Urinary bladder (tissue), 4 donors: ENCODE data around the gene GAREM1. TPM values are rescaled to one million over a fixed set of nuclear protein-coding genes. Genes with fewer than 3 reads are reported as not detected.

Source experiments
- DNase-seq: peaks from one replicate; pipeline ENCODE4 v3.0.0-alpha.2; 2015; ENCODE audit errors: extremely low spot score
- H3K27ac ChIP-seq: one replicate; pipeline ENCODE4 v1.5.1; 2013; ENCODE audit warnings: low read depth, mild to moderate bottlenecking, moderate library complexity
- H3K36me3 ChIP-seq: one replicate; pipeline ENCODE4 v1.6.1; 2013; ENCODE audit warnings: mild to moderate bottlenecking, moderate library complexity; ENCODE audit not compliant: insufficient read depth
- H3K4me1 ChIP-seq: one replicate; pipeline ENCODE4 v1.6.1; 2013; ENCODE audit warnings: mild to moderate bottlenecking, moderate library complexity; ENCODE audit not compliant: insufficient read depth
- H3K4me3 ChIP-seq: one replicate; pipeline ENCODE4 v1.5.1; 2013; ENCODE audit warnings: low read depth, low read length
- WGBS: extraction: QIAGEN DNeasy Blood & Tissue Kit; methylation state at CpG from one replicate; pipeline ENCODE4 v1.1.7; 2013; 5-methylcytosine and 5-hydroxymethylcytosine counted together
- polyA plus RNA-seq: library from polyadenylated mRNA; stranded (reverse); fragments of 200-250 nt; gene quantifications from one replicate; pipeline ENCODE4 v1.2.3, GENCODE V29; 2013
- total RNA-seq: library from RNA; depleted of rRNA; stranded (reverse); fragments of >200 nt; gene quantifications from one replicate; pipeline ENCODE4 v1.2.3, GENCODE V29; 2014
- donor health status: healthy with polysubstance abuse.
- donor health status: healthy.

The GAREM1 gene
- total and polyA plus RNA-seq, 2 donors = 3.8 to 15.9 TPM

GRCh38 chr18:32310774-32311173, 159.9 kb downstream of the GAREM1 start:
- no peak for DNase-seq
- H3K4me3 ChIP-seq = no peak overlapping the region
- no peaks in the 10 kb centered on the region for H3K4me1 ChIP-seq
- 54% methylated on average over 2 of the region's 2 CpGs for WGBS
- H3K27ac ChIP-seq = no peak overlapping the region
- H3K36me3 ChIP-seq = peaks cover 1% of the 10 kb centered on the region

GRCh38 chr18:32310101-32310500, 160.6 kb downstream of the GAREM1 start:
- peaks cover 1% of the 10 kb centered on the region for H3K36me3 ChIP-seq
- no peak for DNase-seq
- 14% methylated on average over 5 of the region's 5 CpGs for WGBS
- no peak overlapping the region for H3K27ac ChIP-seq
- no peak overlapping the region for H3K4me3 ChIP-seq
- no peaks in the 10 kb centered on the region for H3K4me1 ChIP-seq

- no peak for DNase-seq
- H3K4me1 ChIP-seq = no peaks in the 10 kb centered on the region
- peaks cover 1% of the 10 kb centered on the region for H3K36me3 ChIP-seq
- 38% methylated on average over 3 of the region's 3 CpGs for WGBS
- no peak overlapping the region for H3K27ac ChIP-seq
- no peak overlapping the region for H3K4me3 ChIP-seq
Observed at GRCh38 chr18:32308493-32309120, 162.1 kb downstream of the GAREM1 start.

- H3K4me3 ChIP-seq = no peak overlapping the region
- DNase-seq = no peak
- WGBS = 76% methylated on average over 4 of the region's 4 CpGs
Observed at GRCh38 chr18:32303400-32303799, 167.3 kb downstream of the GAREM1 start.

GRCh38 chr18:32302806-32303205, 167.9 kb downstream of the GAREM1 start:
- Histone ChIP-seq H3K4me1 (peaks cover 4% of the 10 kb centered on the region), H3K36me3 (no peaks in the 10 kb centered on the region), H3K27ac (no peak overlapping the region), H3K4me3 (no peak overlapping the region)
- WGBS = 80% methylated on average over 5 of the region's 5 CpGs
- DNase-seq = no peak

More at GRCh38 chr18:32303400-32303799, 167.3 kb downstream of the GAREM1 start:
- peaks cover 4% of the 10 kb centered on the region for H3K4me1 ChIP-seq
- H3K27ac ChIP-seq = no peak overlapping the region
- H3K36me3 ChIP-seq = no peaks in the 10 kb centered on the region

- no peaks in the 10 kb centered on the region for H3K36me3 ChIP-seq
- H3K4me1 ChIP-seq = peaks cover 4% of the 10 kb centered on the region
- 47% methylated on average over 2 of the region's 2 CpGs for WGBS
- H3K27ac ChIP-seq = no peak overlapping the region
- DNase-seq = no peak
- no peak overlapping the region for H3K4me3 ChIP-seq
Observed at GRCh38 chr18:32301976-32302743, 168.5 kb downstream of the GAREM1 start.

- no peak overlapping the region for H3K27ac ChIP-seq
- H3K36me3 ChIP-seq = no peaks in the 10 kb centered on the region
- no peak overlapping the region for H3K4me3 ChIP-seq
- H3K4me1 ChIP-seq = peaks cover 4% of the 10 kb centered on the region
- no peak for DNase-seq
- WGBS = 70% methylated on average over 4 of the region's 4 CpGs
Observed at GRCh38 chr18:32301361-32301760, 169.3 kb downstream of the GAREM1 start.

- 27% methylated on average over 5 of the region's 5 CpGs for WGBS
- H3K36me3 ChIP-seq = no peaks in the 10 kb centered on the region
- DNase-seq = no peak
- H3K4me3 ChIP-seq = no peak overlapping the region
- H3K27ac ChIP-seq = no peak overlapping the region
- H3K4me1 ChIP-seq = peaks cover 4% of the 10 kb centered on the region
Observed at GRCh38 chr18:32300914-32301313, 169.8 kb downstream of the GAREM1 start.

GRCh38 chr18:32299484-32299883, 171.2 kb downstream of the GAREM1 start:
- 54% methylated on average over 1 of the region's 1 CpG for WGBS
- no peak for DNase-seq
- Histone ChIP-seq H3K36me3 (no peaks in the 10 kb centered on the region), H3K27ac (no peak overlapping the region), H3K4me1 (peaks cover 4% of the 10 kb centered on the region), H3K4me3 (no peak overlapping the region)

GRCh38 chr18:32298171-32298667, 172.5 kb downstream of the GAREM1 start:
- 51% methylated on average over 6 of the region's 6 CpGs for WGBS
- H3K4me1 ChIP-seq = peaks cover 4% of the 10 kb centered on the region
- H3K27ac ChIP-seq = no peak overlapping the region
- DNase-seq = no peak
- no peaks in the 10 kb centered on the region for H3K36me3 ChIP-seq
- H3K4me3 ChIP-seq = no peak overlapping the region

- Histone ChIP-seq H3K4me1 (peaks cover 4% of the 10 kb centered on the region), H3K36me3 (no peaks in the 10 kb centered on the region), H3K27ac (no peak overlapping the region), H3K4me3 (no peak overlapping the region)
- WGBS = 46% methylated on average over 5 of the region's 5 CpGs
- peak; percentile 49 for DNase-seq
Observed at GRCh38 chr18:32297579-32298170, 173.0 kb downstream of the GAREM1 start.

- Histone ChIP-seq H3K27ac (no peak overlapping the region), H3K4me1 (peaks cover 4% of the 10 kb centered on the region), H3K36me3 (no peaks in the 10 kb centered on the region), H3K4me3 (no peak overlapping the region)
- DNase-seq = no peak
- WGBS = 92% methylated on average over 2 of the region's 2 CpGs
Observed at GRCh38 chr18:32296851-32297250, 173.8 kb downstream of the GAREM1 start.

- no peak for DNase-seq
- Histone ChIP-seq H3K36me3 (no peaks in the 10 kb centered on the region), H3K4me1 (no peaks in the 10 kb centered on the region), H3K27ac (no peak overlapping the region), H3K4me3 (no peak overlapping the region)
- 98% methylated on average over 3 of the region's 3 CpGs for WGBS
Observed at GRCh38 chr18:32295604-32296003, 175.1 kb downstream of the GAREM1 start.

GRCh38 chr18:32293107-32293506, 177.6 kb downstream of the GAREM1 start:
- 90% methylated on average over 2 of the region's 2 CpGs for WGBS
- H3K36me3 ChIP-seq = no peaks in the 10 kb centered on the region

More at GRCh38 chr18:32293107-32293506, 177.6 kb downstream of the GAREM1 start:
- DNase-seq = no peak
- no peak overlapping the region for H3K27ac ChIP-seq
- H3K4me1 ChIP-seq = no peaks in the 10 kb centered on the region
- H3K4me3 ChIP-seq = no peak overlapping the region
